WERI-Rb-1 (cell line): ENCODE data around the gene MEIS2.

ENCODE experiments used
- DNase-seq: peaks from one replicate; pipeline ENCODE4 v3.0.0-alpha.2; 2020
- H3K27ac ChIP-seq: fragments of 250-450 bp; sonication (Bioruptor Pico); 2 replicates; pipeline ENCODE4 v1.5.1; 2020; ENCODE audit warnings: mild to moderate bottlenecking, moderate library complexity
- H3K27me3 ChIP-seq: fragments of 250-450 bp; sonication (Bioruptor Pico); 2 replicates; pipeline ENCODE4 v1.5.1; 2021; ENCODE audit warnings: mild to moderate bottlenecking, low read depth, moderate library complexity; ENCODE audit not compliant: insufficient read depth, severe bottlenecking
- H3K36me3 ChIP-seq: fragments of 250-450 bp; sonication (Bioruptor Pico); 2 replicates; pipeline ENCODE4 v1.5.1; 2020; ENCODE audit warnings: mild to moderate bottlenecking, moderate library complexity
- H3K4me3 ChIP-seq: 2 replicates; pipeline ENCODE4 v1.5.1; 2011; ENCODE audit warnings: low read depth, mild to moderate bottlenecking, control low read depth, low read length
- H3K9me3 ChIP-seq: fragments of 250-450 bp; sonication (Bioruptor Pico); 2 replicates; pipeline ENCODE4 v1.5.1; 2021; ENCODE audit warnings: mild to moderate bottlenecking, moderate library complexity; ENCODE audit not compliant: severe bottlenecking
- CTCF ChIP-seq: IDR thresholded peaks from 2 replicates; pipeline ENCODE4 v1.5.1; 2011; ENCODE audit warnings: low read depth, mild to moderate bottlenecking, control low read depth, inconsistent platforms, low read length

The MEIS2 gene

DNA sequence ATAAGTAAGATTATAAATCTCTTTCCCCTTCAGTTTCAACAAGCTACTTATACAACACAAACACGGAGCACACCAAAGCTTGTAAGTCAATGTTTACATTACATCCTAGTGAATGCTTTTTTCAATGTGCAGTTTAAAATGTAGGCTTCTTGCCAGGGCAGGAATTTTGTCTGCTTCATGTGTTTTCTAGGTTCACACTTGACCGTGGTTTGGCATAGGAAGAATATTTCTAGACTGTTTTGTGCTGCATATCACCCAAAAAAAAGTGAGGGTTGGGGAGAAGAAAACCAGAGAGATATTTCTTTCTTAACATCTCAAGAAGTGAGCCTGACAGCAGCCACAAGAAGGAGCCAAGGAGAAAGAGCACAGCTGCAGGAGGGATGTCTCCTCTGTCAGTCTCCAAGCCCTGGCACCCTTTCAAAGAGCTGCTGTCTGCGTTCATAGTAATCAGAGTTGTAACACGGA is 255.8 kb downstream of the MEIS2 start:
- no peak for DNase-seq
- Histone ChIP-seq H3K9me3 (no peaks in the 10 kb centered on the region), H3K4me3 (no peak overlapping the region)

DNA sequence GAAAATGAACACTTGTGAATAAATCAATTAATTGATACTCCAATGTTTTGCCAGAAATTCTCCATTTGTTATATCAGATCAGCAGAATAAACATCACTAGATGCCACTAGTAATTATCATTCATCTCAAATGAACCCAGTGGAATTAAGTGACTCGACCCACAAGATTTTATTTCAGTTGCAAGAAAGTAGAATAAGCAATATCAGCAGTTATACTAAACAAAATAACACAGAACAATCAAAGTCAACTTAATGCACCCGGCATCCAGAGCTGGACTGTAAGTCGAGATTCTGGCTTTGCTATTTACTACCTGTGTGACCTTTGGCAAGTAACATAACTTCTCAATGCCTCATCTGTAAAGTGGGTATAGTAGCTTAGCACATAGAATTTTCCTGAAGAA is 256.5 kb downstream of the MEIS2 start:
- Histone ChIP-seq H3K27me3 (no peaks in the 10 kb centered on the region), H3K9me3 (no peaks in the 10 kb centered on the region), H3K4me3 (no peak overlapping the region), H3K27ac (no peak overlapping the region), H3K36me3 (no peaks in the 10 kb centered on the region)
- DNase-seq, result no peak
- TF ChIP-seq CTCF, result no peak

More for the DNA sequence above, 255.8 kb downstream of the MEIS2 start:
- no peaks in the 10 kb centered on the region for H3K36me3 ChIP-seq
- no peak overlapping the region for H3K27ac ChIP-seq
- no peaks in the 10 kb centered on the region for H3K27me3 ChIP-seq
- no peak for TF ChIP-seq CTCF

GRCh38 chr15:36841193-36841592 is 259.2 kb downstream of the MEIS2 start:
- TF ChIP-seq CTCF, result no peak
- no peak overlapping the region for H3K4me3 ChIP-seq
- H3K36me3 ChIP-seq, result no peaks in the 10 kb centered on the region
- H3K9me3 ChIP-seq, result no peaks in the 10 kb centered on the region
- DNase-seq, result peak; percentile 14
- H3K27ac ChIP-seq, result no peak overlapping the region
- no peaks in the 10 kb centered on the region for H3K27me3 ChIP-seq
